SK-N-MC (cell line): Measurements from ENCODE around the gene SPG7.

Experiments
- EZH2 ChIP-seq: fragments of 200-600 bp; sonication (generic); IDR thresholded peaks from one replicate; pipeline ENCODE4 v1.6.1; 2017; ENCODE audit warnings: antibody characterized with exemption
- FOXP2 ChIP-seq: optimal IDR thresholded peaks from 2 replicates; pipeline ENCODE3; 2011; ENCODE audit warnings: mild to moderate bottlenecking, moderate library complexity; ENCODE audit not compliant: insufficient read depth; ENCODE audit errors: extremely low read length, control extremely low read depth
- POLR2AphosphoS5 ChIP-seq: IDR thresholded peaks from 2 replicates; pipeline ENCODE4 v1.6.1; 2012; ENCODE audit warnings: mild to moderate bottlenecking, low read depth, low read length, borderline replicate concordance

DNA sequence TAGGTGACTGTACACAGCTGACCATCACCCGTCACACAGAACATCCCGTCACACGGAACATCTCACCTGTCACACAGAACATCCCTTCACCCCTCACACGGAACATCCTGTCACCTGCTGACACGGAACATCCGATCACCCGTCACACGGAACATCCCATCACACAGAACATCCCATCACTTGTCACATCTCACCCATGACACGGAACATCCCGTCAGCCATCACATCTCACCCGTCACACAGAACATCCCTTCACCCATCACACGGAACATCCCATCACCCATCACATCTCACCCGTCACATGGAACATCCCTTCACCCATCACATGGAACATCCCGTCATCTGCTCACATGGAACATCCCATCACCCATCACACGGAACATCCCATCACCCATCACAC lies 71.1 kb downstream of the SPG7 start:
- no peak for TF ChIP-seq POLR2AphosphoS5
- TF ChIP-seq EZH2: no peak
- no peak for TF ChIP-seq FOXP2
